Kidney epithelial cell (primary cell): ENCODE data around the gene TRIM63. TPM values are rescaled to one million over a fixed set of nuclear protein-coding genes. Genes with fewer than 3 reads are reported as not detected.

Source experiments
- DNase-seq: peaks from one replicate; pipeline ENCODE4 v3.0.0-alpha.2; 2010; ENCODE audit warnings: low read depth
- H3K27me3 ChIP-seq: 2 replicates; pipeline ENCODE4 v1.6.0; 2011; ENCODE audit warnings: low read length; ENCODE audit not compliant: control insufficient read depth, insufficient read depth
- H3K36me3 ChIP-seq: 2 replicates; pipeline ENCODE4 v1.5.1; 2011; ENCODE audit warnings: low read length; ENCODE audit not compliant: control insufficient read depth, insufficient read depth
- H3K4me3 ChIP-seq: 2 replicates; pipeline ENCODE4 v1.5.1; 2011; ENCODE audit warnings: low read depth, mild to moderate bottlenecking, control low read depth, low read length
- CTCF ChIP-seq: IDR thresholded peaks from 2 replicates; pipeline ENCODE4 v1.5.1; 2011; ENCODE audit warnings: mild to moderate bottlenecking, moderate library complexity, low read length, control low read depth, inconsistent platforms; ENCODE audit not compliant: insufficient read depth, poor library complexity, severe bottlenecking
- total RNA-seq: library from RNA; depleted of rRNA; stranded (reverse); fragments of >200 nt; gene quantifications from 2 replicates; pipeline ENCODE4 v1.2.3, GENCODE V29; 2015

TRIM63 gene
- total RNA-seq, 1 donor from 2014 or later = not detected

GRCh38 chr1:26046246-26047095, 21.0 kb downstream of the TRIM63 start:
- DNase-seq = no peak
- peaks cover 60% of the 10 kb centered on the region for H3K27me3 ChIP-seq
- no peak for TF ChIP-seq CTCF
- no peaks in the 10 kb centered on the region for H3K36me3 ChIP-seq
- no peak overlapping the region for H3K4me3 ChIP-seq

- DNase-seq = no peak
- H3K36me3 ChIP-seq = no peaks in the 10 kb centered on the region
- H3K4me3 ChIP-seq = no peak within 1 kb of the TSS
- H3K27me3 ChIP-seq = peaks cover 58% of the 10 kb centered on the region
- TF ChIP-seq CTCF = no peak
Observed at GRCh38 chr1:26045722-26046245, 21.6 kb downstream of the TRIM63 start, which contains the start of gene SLC30A2. SLC30A2 (minus strand) TSS chr1:26046118; CDS start chr1:26045896, 222 bp downstream.

- no peak for TF ChIP-seq CTCF
- H3K36me3 ChIP-seq = no peaks in the 10 kb centered on the region
- H3K4me3 ChIP-seq = no peak overlapping the region
- DNase-seq = no peak
- peaks cover 58% of the 10 kb centered on the region for H3K27me3 ChIP-seq
Observed at GRCh38 chr1:26044971-26045721, 22.3 kb downstream of the TRIM63 start.

DNA sequence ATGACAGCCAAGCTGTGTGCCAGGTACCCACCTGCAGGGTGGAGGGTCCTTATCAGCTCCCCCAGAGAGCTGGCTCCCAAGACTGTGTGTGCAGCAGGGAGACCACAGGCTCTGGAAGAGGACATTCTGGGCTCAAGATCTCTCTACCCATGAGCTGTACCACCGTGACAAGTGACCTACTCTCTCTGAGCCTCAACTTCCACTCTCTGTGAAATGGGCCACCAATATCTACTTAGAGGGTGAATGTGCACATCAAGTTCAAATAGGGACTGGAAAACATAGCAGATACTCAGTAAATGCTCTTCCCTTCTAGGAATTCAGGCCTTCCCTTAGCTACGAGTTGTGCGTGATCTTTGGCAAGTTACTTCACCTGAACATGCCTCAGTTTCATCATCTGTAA, 23.0 kb downstream of the TRIM63 start:
- H3K4me3 ChIP-seq = no peak overlapping the region
- no peaks in the 10 kb centered on the region for H3K36me3 ChIP-seq
- TF ChIP-seq CTCF = no peak
- peaks cover 56% of the 10 kb centered on the region for H3K27me3 ChIP-seq
- DNase-seq = no peak

GRCh38 chr1:26043765-26044164, 23.7 kb downstream of the TRIM63 start:
- DNase-seq = no peak
- Histone ChIP-seq H3K36me3 (no peaks in the 10 kb centered on the region), H3K4me3 (no peak overlapping the region), H3K27me3 (peaks cover 56% of the 10 kb centered on the region)
- TF ChIP-seq CTCF = no peak
